Glutamatergic neuron (in vitro differentiated cells): Measurements from ENCODE around the gene CD38. TPM values are rescaled to one million over a fixed set of nuclear protein-coding genes. Genes with fewer than 3 reads are reported as not detected.

Experiments
- DNase-seq: peaks from one replicate; pipeline ENCODE4 v3.0.0; 2022
- H3K27ac Mint-ChIP-seq: one replicate; pipeline ENCODE4 v1.8.0; 2020; ENCODE audit warnings: mild to moderate bottlenecking, mixed read lengths, inconsistent platforms; ENCODE audit not compliant: unreplicated experiment
- H3K27me3 Mint-ChIP-seq: one replicate; pipeline ENCODE4 v1.8.0; 2020; ENCODE audit warnings: mild to moderate bottlenecking, moderate library complexity, mixed read lengths, inconsistent platforms; ENCODE audit not compliant: unreplicated experiment
- H3K36me3 Mint-ChIP-seq: one replicate; pipeline ENCODE4 v1.8.0; 2020; ENCODE audit warnings: mild to moderate bottlenecking, mixed read lengths, inconsistent platforms; ENCODE audit not compliant: unreplicated experiment
- H3K4me1 Mint-ChIP-seq: one replicate; pipeline ENCODE4 v1.8.0; 2020; ENCODE audit warnings: mild to moderate bottlenecking, low read depth, mixed read lengths, inconsistent platforms; ENCODE audit not compliant: unreplicated experiment
- H3K4me3 Mint-ChIP-seq: one replicate; pipeline ENCODE4 v1.8.0; 2020; ENCODE audit warnings: mild to moderate bottlenecking, mixed read lengths, inconsistent platforms; ENCODE audit not compliant: unreplicated experiment
- H3K9me3 Mint-ChIP-seq: one replicate; pipeline ENCODE4 v1.8.0; 2020; ENCODE audit warnings: mild to moderate bottlenecking, moderate library complexity, mixed read lengths, inconsistent platforms; ENCODE audit not compliant: unreplicated experiment
- CTCF ChIP-seq: fragments of 200-600 bp; sonication (generic); IDR thresholded peaks from one replicate; pipeline ENCODE4 v1.5.0; 2021; ENCODE audit not compliant: partially characterized antibody, unreplicated experiment
- total RNA-seq: library from RNA; stranded (reverse); fragmentation: NEBNext Ultra II Directional; extraction: Animal tissue kit (Norgen Biotek cat#: 25700); gene quantifications from one replicate; pipeline ENCODE4 v1.2.1, GENCODE V29; 2021; ENCODE audit not compliant: unreplicated experiment

CD38 gene
- total RNA-seq, 1 donor from 2014 or later = 0.37 TPM

GRCh38 chr4:15744016-15744545, 34.0 kb upstream of the CD38 start:
- DNase-seq = no peak

GRCh38 chr4:15746110-15746509, 32.0 kb upstream of the CD38 start:
- no peak overlapping the region for H3K27ac Mint-ChIP-seq
- peaks cover 5% of the 10 kb centered on the region for H3K36me3 Mint-ChIP-seq
- H3K9me3 Mint-ChIP-seq = peaks cover 12% of the 10 kb centered on the region
- no peak overlapping the region for H3K4me3 Mint-ChIP-seq
- peaks cover 18% of the 10 kb centered on the region for H3K4me1 Mint-ChIP-seq
- DNase-seq = no peak
- peaks cover 3% of the 10 kb centered on the region for H3K27me3 Mint-ChIP-seq
- no peak for TF ChIP-seq CTCF

More at GRCh38 chr4:15744016-15744545, 34.0 kb upstream of the CD38 start:
- TF ChIP-seq CTCF = no peak
- H3K4me1 Mint-ChIP-seq = peaks cover 18% of the 10 kb centered on the region
- peaks cover 14% of the 10 kb centered on the region for H3K9me3 Mint-ChIP-seq
- peak overlapping the region; percentile 89 for H3K27ac Mint-ChIP-seq
- peaks cover 5% of the 10 kb centered on the region for H3K36me3 Mint-ChIP-seq
- H3K4me3 Mint-ChIP-seq = no peak overlapping the region
- peaks cover 4% of the 10 kb centered on the region for H3K27me3 Mint-ChIP-seq

- Mint-ChIP-seq H3K4me1 (peaks cover 6% of the 10 kb centered on the region), H3K9me3 (peaks cover 2% of the 10 kb centered on the region), H3K36me3 (peaks cover 10% of the 10 kb centered on the region), H3K27me3 (no peaks in the 10 kb centered on the region), H3K4me3 (no peak overlapping the region), H3K27ac (no peak overlapping the region)
- no peak for TF ChIP-seq CTCF
- no peak for DNase-seq
These were observed 29.1 kb upstream of the CD38 start for GRCh38 chr4:15749001-15749400.

GRCh38 chr4:15751153-15751552, 27.0 kb upstream of the CD38 start:
- Mint-ChIP-seq H3K36me3 (peaks cover 8% of the 10 kb centered on the region), H3K4me3 (no peak overlapping the region), H3K27me3 (no peaks in the 10 kb centered on the region), H3K9me3 (peaks cover 2% of the 10 kb centered on the region), H3K4me1 (no peaks in the 10 kb centered on the region), H3K27ac (no peak overlapping the region)
- no peak for TF ChIP-seq CTCF
- DNase-seq = no peak

- H3K27ac Mint-ChIP-seq = no peak overlapping the region
These were observed 25.0 kb upstream of the CD38 start for GRCh38 chr4:15753081-15753480.

More at GRCh38 chr4:15753081-15753480, 25.0 kb upstream of the CD38 start:
- Mint-ChIP-seq H3K36me3 (peaks cover 5% of the 10 kb centered on the region), H3K4me1 (no peaks in the 10 kb centered on the region), H3K4me3 (no peak overlapping the region), H3K27me3 (no peaks in the 10 kb centered on the region), H3K9me3 (peaks cover 4% of the 10 kb centered on the region)
- DNase-seq = no peak
- TF ChIP-seq CTCF = no peak
